Spleen (tissue), 11 donors: ENCODE data around the gene PRSS38. TPM values are rescaled to one million over a fixed set of nuclear protein-coding genes. Genes with fewer than 3 reads are reported as not detected.
A peak's percentile ranks its signal among the peaks of the same experiment; 100 is the strongest.

Experiments
- DNase-seq: peaks from one replicate; pipeline ENCODE4 v3.0.0-alpha.2; 2020
- H3K27ac ChIP-seq, 8 donors: fragments of 200-600 bp; sonication (generic) in 7 of 8; 1 replicate in 4 of 8; 2 replicates in 4 of 8; pipeline versions ENCODE4 v1.5.0 to v1.8.0; 2016 to 2021; ENCODE audit warnings: inconsistent platforms in 4 of 8, mild to moderate bottlenecking in 4 of 8, moderate library complexity in 1 of 8
- H3K27me3 ChIP-seq, 7 donors: fragments of 200-600 bp; sonication (generic) in 6 of 7; replicated peaks in 1 of 7; 1 replicate in 4 of 7; 2 replicates in 3 of 7; pipeline versions ENCODE4 v1.5.0 to v1.8.0; 2016 to 2021; ENCODE audit warnings: inconsistent platforms in 3 of 7, mild to moderate bottlenecking in 1 of 7
- H3K36me3 ChIP-seq, 6 donors: fragments of 200-600 bp; sonication (generic) in 5 of 6; 1 replicate in 4 of 6; 2 replicates in 2 of 6; pipeline versions ENCODE4 v1.5.0 to v1.8.0; 2016 to 2021; ENCODE audit warnings: inconsistent platforms in 2 of 6
- H3K4me1 ChIP-seq, 6 donors: fragments of 200-600 bp; sonication (generic) in 5 of 6; 1 replicate in 3 of 6; 2 replicates in 3 of 6; pipeline versions ENCODE4 v1.5.0 to v1.8.0; 2016 to 2021; ENCODE audit warnings: inconsistent platforms in 3 of 6
- H3K4me3 ChIP-seq, 8 donors: fragments of 200-600 bp; sonication (generic) in 7 of 8; 1 replicate in 4 of 8; 2 replicates in 4 of 8; pipeline versions ENCODE4 v1.5.0 to v1.8.0; 2016 to 2021; ENCODE audit warnings: inconsistent platforms in 4 of 8, mild to moderate bottlenecking in 4 of 8, moderate library complexity in 2 of 8
- H3K9me3 ChIP-seq, 8 donors: fragments of 200-600 bp; sonication (generic) in 7 of 8; 1 replicate in 4 of 8; 2 replicates in 4 of 8; pipeline versions ENCODE4 v1.5.0 to v1.8.0; 2016 to 2021; ENCODE audit warnings: inconsistent platforms in 4 of 8
- POLR2A ChIP-seq, 3 donors: fragments of 450-650 bp; IDR thresholded peaks; one replicate each; pipeline ENCODE4 v1.5.1; 2017; ENCODE audit warnings: antibody characterized with exemption in 3 of 3, mild to moderate bottlenecking in 1 of 3
- POLR2AphosphoS5 ChIP-seq, 3 donors: sonication (generic); formaldehyde crosslinking; IDR thresholded peaks; one replicate each; pipeline ENCODE4 v1.5.1; 2017; ENCODE audit warnings: antibody characterized with exemption in 3 of 3
- WGBS, 5 donors: extraction: QIAGEN DNeasy Blood & Tissue Kit in 3 of 5; methylation state at CpG; one replicate each; pipeline versions ENCODE4 v1.1.5 to v1.1.7; 2013 to 2018; 5-methylcytosine and 5-hydroxymethylcytosine counted together
- intact Hi-C: fragments of 100-400 bp; cut with DNase I; formaldehyde crosslinking; loops from one replicate; pipeline ENCODE4 v1.15.0; 2023; ENCODE audit warnings: low total_unique reads
- polyA plus RNA-seq, 3 donors: library from polyadenylated mRNA; stranded (reverse); fragments of 200-250 nt; gene quantifications; one replicate each; pipeline ENCODE4 v1.2.1, GENCODE V29; 2013
- total RNA-seq, 7 donors: library from RNA; depleted of rRNA in 3 of 7; stranded (reverse); fragments of >200 nt in 3 of 7; fragmentation: NEBNext Ultra II Directional in 4 of 7; extraction: Animal tissue kit (Norgen Biotek cat#: 25700) in 4 of 7; gene quantifications; one replicate each; pipeline versions ENCODE4 v1.1.0 to v1.2.1, GENCODE V29; 2016 to 2021
- TF ChIP-seq, protein P1 (sequence below), 11 experiments: fragments of 200-600 bp in 7 of 11; fragments of 450-650 bp in 4 of 11; sonication (generic) in 4 of 11; IDR thresholded peaks in 8 of 11; conservative IDR thresholded peaks in 3 of 11; 1 replicate in 7 of 11; 2 replicates in 4 of 11; pipeline versions ENCODE4 v1.4.0 to v1.8.0; 2016 to 2021; ENCODE audit warnings: antibody characterized with exemption in 11 of 11, inconsistent platforms in 4 of 11, mild to moderate bottlenecking in 1 of 11
- donor health status: healthy with polysubstance abuse.
- donor health status: DM: no; HTN: no; CAD: no; lungs with moderate emphysema.
- donor health status: DM: no; HTN: no; CAD: no.
- donor health status: Bipolar disorder and iron deficiency.
- donor health status: healthy.
- donor health status: DM: no; HTN: no; CAD: no.
- donor health status: DM: yes; HTN: yes; CAD: no.

Gene PRSS38
- total and polyA plus RNA-seq, 10 donors, result not detected

DNA sequence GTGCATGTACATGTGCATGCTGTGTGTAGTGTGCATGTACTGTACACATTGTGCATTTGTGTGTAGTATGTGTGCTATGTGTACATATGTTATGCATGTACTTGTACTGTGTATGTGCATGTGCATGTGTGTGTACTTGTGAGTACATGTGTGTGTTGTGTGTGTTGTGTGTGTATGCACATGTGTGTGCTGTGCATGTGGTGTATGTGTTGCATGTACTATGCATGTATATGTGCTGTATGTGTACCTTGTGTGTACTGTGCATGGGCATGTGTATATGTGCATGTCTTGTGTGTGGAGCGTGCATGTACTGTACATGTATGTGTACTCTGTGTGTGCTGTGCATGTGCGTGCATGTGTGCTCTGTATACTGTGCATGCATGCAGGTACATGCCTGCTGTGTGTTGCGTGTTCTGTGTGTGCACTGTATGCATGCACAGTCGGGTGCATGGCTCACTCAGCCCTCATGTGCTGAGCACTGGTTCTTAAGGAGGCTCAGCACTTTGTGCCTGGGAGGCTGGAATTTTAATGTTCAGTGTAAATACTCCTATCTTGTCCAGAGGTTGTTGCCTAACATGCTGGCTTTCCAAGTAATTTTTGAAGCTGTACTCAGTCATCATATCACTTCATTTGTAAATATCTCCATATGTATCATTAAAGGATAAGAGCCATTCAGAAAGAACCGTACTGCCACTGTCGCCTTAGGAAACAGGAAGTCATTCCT, 47.9 kb upstream of the PRSS38 start:
- Histone ChIP-seq H3K27me3 (no peaks in the 10 kb centered on the region), H3K4me3 (peak overlapping the region in 1 of 8 donors; percentile 42), H3K9me3 (no peaks in the 10 kb centered on the region), H3K36me3 (peaks cover 0 to 79% (median 23%) of the 10 kb centered on the region in 6 donors), H3K27ac (peak overlapping the region in 2 of 8 donors; percentile 64 to 82), H3K4me1 (peaks cover 23 to 56% (median 52%) of the 10 kb centered on the region in 6 donors)
- peak; percentile 54 for DNase-seq
- WGBS, 5 donors, result 84 to 91% (median 89%) methylated on average over 5 to 6 of the region's 6 CpGs
- intact Hi-C loops, result no loop called here
- TF ChIP-seq, protein P1, sequence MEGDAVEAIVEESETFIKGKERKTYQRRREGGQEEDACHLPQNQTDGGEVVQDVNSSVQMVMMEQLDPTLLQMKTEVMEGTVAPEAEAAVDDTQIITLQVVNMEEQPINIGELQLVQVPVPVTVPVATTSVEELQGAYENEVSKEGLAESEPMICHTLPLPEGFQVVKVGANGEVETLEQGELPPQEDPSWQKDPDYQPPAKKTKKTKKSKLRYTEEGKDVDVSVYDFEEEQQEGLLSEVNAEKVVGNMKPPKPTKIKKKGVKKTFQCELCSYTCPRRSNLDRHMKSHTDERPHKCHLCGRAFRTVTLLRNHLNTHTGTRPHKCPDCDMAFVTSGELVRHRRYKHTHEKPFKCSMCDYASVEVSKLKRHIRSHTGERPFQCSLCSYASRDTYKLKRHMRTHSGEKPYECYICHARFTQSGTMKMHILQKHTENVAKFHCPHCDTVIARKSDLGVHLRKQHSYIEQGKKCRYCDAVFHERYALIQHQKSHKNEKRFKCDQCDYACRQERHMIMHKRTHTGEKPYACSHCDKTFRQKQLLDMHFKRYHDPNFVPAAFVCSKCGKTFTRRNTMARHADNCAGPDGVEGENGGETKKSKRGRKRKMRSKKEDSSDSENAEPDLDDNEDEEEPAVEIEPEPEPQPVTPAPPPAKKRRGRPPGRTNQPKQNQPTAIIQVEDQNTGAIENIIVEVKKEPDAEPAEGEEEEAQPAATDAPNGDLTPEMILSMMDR (IDR thresholded peaks at IDR 0.05 in 8 of 11, conservative IDR thresholded peaks at IDR 0.05 in 3 of 11), result no peak
- TF ChIP-seq POLR2AphosphoS5 (IDR thresholded peaks at IDR 0.05) (no peak), POLR2A (IDR thresholded peaks at IDR 0.05) (no peak)

DNA sequence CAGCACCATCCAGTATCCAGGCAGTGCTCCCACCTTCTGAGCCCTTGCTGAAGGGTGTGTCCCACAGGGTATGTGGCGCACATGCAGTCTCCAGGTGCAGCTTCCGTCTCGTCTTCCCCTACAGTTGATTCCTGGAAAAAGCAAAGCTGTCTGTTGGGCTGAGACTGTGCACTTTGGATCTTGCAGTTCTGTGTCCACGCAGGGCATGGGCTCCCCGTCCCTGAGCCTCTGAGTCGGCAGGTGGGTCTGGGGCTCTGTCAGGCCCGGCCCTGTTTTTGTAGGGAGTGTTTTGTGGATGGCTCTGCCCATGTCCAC, 47.4 kb upstream of the PRSS38 start:
- H3K27me3 ChIP-seq, result no peaks in the 10 kb centered on the region
- no peak overlapping the region for H3K27ac ChIP-seq
- peaks cover 0 to 79% (median 23%) of the 10 kb centered on the region in 6 donors for H3K36me3 ChIP-seq
- DNase-seq, result peak; percentile 51
- no peak overlapping the region for H3K4me3 ChIP-seq
- peaks cover 18 to 51% (median 47%) of the 10 kb centered on the region in 6 donors for H3K4me1 ChIP-seq
- TF ChIP-seq, protein P1 (IDR thresholded peaks at IDR 0.05 in 8 of 11, conservative IDR thresholded peaks at IDR 0.05 in 3 of 11), result no peak
- no peak for TF ChIP-seq POLR2AphosphoS5 (IDR thresholded peaks at IDR 0.05)
- TF ChIP-seq POLR2A (IDR thresholded peaks at IDR 0.05), result no peak
- intact Hi-C loops, result no loop called here
- H3K9me3 ChIP-seq, result no peaks in the 10 kb centered on the region
- WGBS, 5 donors, result 87 to 100% (median 90%) methylated on average over 4 to 7 of the region's 7 CpGs

DNA sequence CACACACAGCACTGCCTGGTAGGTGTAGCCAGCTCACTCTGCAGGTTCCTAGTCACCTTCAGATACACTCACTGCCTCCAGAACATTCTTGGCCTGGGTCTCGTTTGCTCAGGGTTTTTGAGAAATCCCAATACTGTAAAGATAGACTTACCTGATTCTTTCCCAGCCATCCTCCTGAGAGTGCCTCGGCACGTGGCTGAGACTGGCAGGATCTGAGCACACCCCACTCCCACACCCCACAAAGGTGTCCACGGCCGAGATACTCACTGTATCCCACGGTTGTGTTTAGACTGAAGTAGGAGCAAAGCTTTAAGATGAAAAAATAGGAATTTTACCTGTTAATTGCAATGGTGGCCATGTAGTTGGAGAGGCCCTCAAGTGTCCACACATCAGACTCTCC, 46.8 kb upstream of the PRSS38 start:
- Histone ChIP-seq H3K27me3 (no peaks in the 10 kb centered on the region), H3K36me3 (peaks cover 0 to 77% (median 23%) of the 10 kb centered on the region in 6 donors), H3K4me1 (peaks cover 13 to 49% (median 42%) of the 10 kb centered on the region in 6 donors), H3K27ac (no peak overlapping the region), H3K9me3 (no peaks in the 10 kb centered on the region), H3K4me3 (no peak overlapping the region)
- WGBS, 5 donors, result 90 to 97% (median 96%) methylated on average over 6 of the region's 6 CpGs
- intact Hi-C loops, result no loop called here
- TF ChIP-seq, protein P1 (IDR thresholded peaks at IDR 0.05 in 8 of 11, conservative IDR thresholded peaks at IDR 0.05 in 3 of 11), result no peak
- no peak for TF ChIP-seq POLR2A (IDR thresholded peaks at IDR 0.05)
- TF ChIP-seq POLR2AphosphoS5 (IDR thresholded peaks at IDR 0.05), result no peak
- peak; percentile 53 for DNase-seq

DNA sequence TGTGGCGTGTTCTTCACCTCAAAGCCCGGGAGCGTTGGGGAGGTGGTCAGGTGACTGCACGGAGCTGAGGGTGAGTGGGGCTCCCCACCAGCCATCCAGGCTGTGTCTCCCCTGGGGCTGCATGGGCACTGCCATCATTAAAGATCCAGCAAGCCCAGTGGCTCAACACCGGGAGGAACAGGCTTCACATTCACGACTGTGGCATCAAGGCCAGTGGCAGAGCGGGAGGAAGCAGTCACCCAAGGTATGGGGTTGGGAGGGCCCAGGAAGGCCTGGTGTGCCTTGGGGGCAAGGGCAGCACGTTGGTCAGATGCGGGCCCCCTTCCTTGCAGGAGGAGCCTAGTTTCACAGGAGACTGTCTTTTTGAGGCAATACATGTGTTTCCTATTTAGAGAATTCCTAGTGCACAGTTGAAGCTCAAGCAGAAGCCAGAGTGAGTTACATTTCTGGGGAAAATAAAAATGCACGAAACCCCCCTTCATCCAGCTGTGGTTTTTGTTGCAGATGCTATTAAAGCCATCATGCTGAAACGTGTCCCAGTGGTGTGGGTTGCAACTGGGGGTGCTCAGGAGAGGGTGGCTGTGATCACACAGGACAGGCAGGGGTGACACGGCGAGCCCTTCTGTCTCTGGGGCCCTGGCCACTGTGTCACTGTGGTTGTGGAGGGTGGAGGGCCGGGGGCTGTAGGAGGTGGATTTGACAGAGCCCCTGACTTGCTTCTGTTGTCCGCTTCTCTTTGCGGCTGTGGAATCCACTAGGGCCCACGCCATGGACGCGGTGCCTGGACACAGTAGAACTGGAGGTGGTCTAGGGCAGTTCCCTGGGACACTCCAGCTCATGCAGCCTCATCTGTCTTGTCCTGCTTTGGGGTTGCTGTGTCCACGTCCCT, 46.2 kb upstream of the PRSS38 start:
- TF ChIP-seq POLR2AphosphoS5 (IDR thresholded peaks at IDR 0.05), result no peak
- TF ChIP-seq, protein P1 (IDR thresholded peaks at IDR 0.05 in 8 of 11, conservative IDR thresholded peaks at IDR 0.05 in 3 of 11), result no peak
- no peak for TF ChIP-seq POLR2A (IDR thresholded peaks at IDR 0.05)
- Histone ChIP-seq H3K4me3 (no peak overlapping the region), H3K9me3 (no peaks in the 10 kb centered on the region), H3K27me3 (no peaks in the 10 kb centered on the region), H3K36me3 (peaks cover 0 to 75% (median 23%) of the 10 kb centered on the region in 6 donors), H3K4me1 (peaks cover 12 to 47% (median 38%) of the 10 kb centered on the region in 6 donors), H3K27ac (no peak overlapping the region)
- intact Hi-C loops, result no loop called here
- WGBS, 5 donors, result 92 to 95% (median 93%) methylated on average over 11 to 20 of the region's 20 CpGs
- peak; percentile 66 for DNase-seq
